ENCODE measurements around the gene HTR6.
A peak's percentile ranks its signal among the peaks of the same experiment; 100 is the strongest.

HTR6 gene

GRCh38 chr1:19664453-19665185, at the start of gene HTR6:
HTR6 (plus strand) TSS chr1:19664875; CDS start chr1:19665754, 879 bp downstream.
- POLR2A ChIA-PET, result no interaction called here
- CTCF ChIA-PET, result no interaction called here
- TF ChIP-seq FOXK2 (IDR thresholded peaks at IDR 0.05) (no peak), LEF1 (IDR thresholded peaks at IDR 0.05; ENCODE audit: borderline replicate concordance) (no peak), HDGF (IDR thresholded peaks at IDR 0.05; ENCODE audit: borderline replicate concordance) (no peak), ARNT (IDR thresholded peaks at IDR 0.05) (no peak), L3MBTL2 (conservative IDR thresholded peaks at IDR 0.05) (no peak), TARDBP (IDR thresholded peaks at IDR 0.05) (no peak), NFRKB (IDR thresholded peaks at IDR 0.05) (no peak), CTBP1 (IDR thresholded peaks at IDR 0.05; ENCODE audit: borderline replicate concordance) (no peak), SUZ12 (IDR thresholded peaks at IDR 0.05) (no peak), ZNF384 (IDR thresholded peaks at IDR 0.05) (no peak), PKNOX1 (IDR thresholded peaks at IDR 0.05) (no peak), BHLHE40 (IDR thresholded peaks at IDR 0.05; ENCODE audit: borderline replicate concordance) (no peak), ELF4 (IDR thresholded peaks at IDR 0.05) (no peak), FOXA1 (IDR thresholded peaks at IDR 0.05) (no peak), FOXM1 (IDR thresholded peaks at IDR 0.05; ENCODE audit: borderline replicate concordance) (no peak), SP1 (IDR thresholded peaks at IDR 0.05) (no peak)
- peak; percentile 62 for DNase-seq (ENCODE audit: extremely low spot score)

GRCh38 chr1:19615438-19615837, 49.2 kb upstream of the HTR6 start:
- CTCF ChIA-PET, result no interaction called here
- POLR2A ChIA-PET, result no interaction called here
- no peak for TF ChIP-seq NFRKB (IDR thresholded peaks at IDR 0.05)
- no peak for TF ChIP-seq TARDBP (IDR thresholded peaks at IDR 0.05)
- no peak for TF ChIP-seq BHLHE40 (IDR thresholded peaks at IDR 0.05; ENCODE audit: borderline replicate concordance)
- TF ChIP-seq PKNOX1 (IDR thresholded peaks at IDR 0.05), result no peak
- TF ChIP-seq FOXK2 (IDR thresholded peaks at IDR 0.05), result no peak
- no peak for TF ChIP-seq LEF1 (IDR thresholded peaks at IDR 0.05; ENCODE audit: borderline replicate concordance)
- TF ChIP-seq L3MBTL2 (conservative IDR thresholded peaks at IDR 0.05), result no peak
- no peak for TF ChIP-seq FOXA1 (IDR thresholded peaks at IDR 0.05)
- no peak for TF ChIP-seq SUZ12 (IDR thresholded peaks at IDR 0.05)
- TF ChIP-seq ELF4 (IDR thresholded peaks at IDR 0.05), result no peak
- TF ChIP-seq CTBP1 (IDR thresholded peaks at IDR 0.05; ENCODE audit: borderline replicate concordance), result no peak
- TF ChIP-seq ARNT (IDR thresholded peaks at IDR 0.05), result no peak
- no peak for TF ChIP-seq FOXM1 (IDR thresholded peaks at IDR 0.05; ENCODE audit: borderline replicate concordance)
- no peak for TF ChIP-seq SP1 (IDR thresholded peaks at IDR 0.05)
- no peak for TF ChIP-seq ZNF384 (IDR thresholded peaks at IDR 0.05)
- no peak for TF ChIP-seq HDGF (IDR thresholded peaks at IDR 0.05; ENCODE audit: borderline replicate concordance)
- DNase-seq (ENCODE audit: extremely low spot score), result no peak

- POLR2A ChIA-PET, result no interaction called here
- CTCF ChIA-PET, result interaction anchor here (0.6 kb wide), 1 partner anchor 124 kb away, joined by 3 read pairs; no protein-coding TSS in a partner anchor
- DNase-seq (ENCODE audit: extremely low spot score), result no peak
- TF ChIP-seq NFRKB (IDR thresholded peaks at IDR 0.05) (no peak), ZNF384 (IDR thresholded peaks at IDR 0.05) (no peak), L3MBTL2 (conservative IDR thresholded peaks at IDR 0.05) (no peak), TARDBP (IDR thresholded peaks at IDR 0.05) (no peak), LEF1 (IDR thresholded peaks at IDR 0.05; ENCODE audit: borderline replicate concordance) (no peak), SP1 (IDR thresholded peaks at IDR 0.05) (no peak), FOXM1 (IDR thresholded peaks at IDR 0.05; ENCODE audit: borderline replicate concordance) (no peak), PKNOX1 (IDR thresholded peaks at IDR 0.05) (no peak), ELF4 (IDR thresholded peaks at IDR 0.05) (no peak), ARNT (IDR thresholded peaks at IDR 0.05) (no peak), HDGF (IDR thresholded peaks at IDR 0.05; ENCODE audit: borderline replicate concordance) (no peak), BHLHE40 (IDR thresholded peaks at IDR 0.05; ENCODE audit: borderline replicate concordance) (no peak), FOXA1 (IDR thresholded peaks at IDR 0.05) (no peak), SUZ12 (IDR thresholded peaks at IDR 0.05) (no peak), CTBP1 (IDR thresholded peaks at IDR 0.05; ENCODE audit: borderline replicate concordance) (no peak), FOXK2 (IDR thresholded peaks at IDR 0.05) (no peak)
These were observed 48.2 kb upstream of the HTR6 start for GRCh38 chr1:19616489-19616888.

GRCh38 chr1:19617376-19617775, 47.3 kb upstream of the HTR6 start:
- POLR2A ChIA-PET, result no interaction called here
- no peak for DNase-seq (ENCODE audit: extremely low spot score)
- TF ChIP-seq FOXA1 (IDR thresholded peaks at IDR 0.05) (no peak), ZNF384 (IDR thresholded peaks at IDR 0.05) (no peak), ELF4 (IDR thresholded peaks at IDR 0.05) (no peak), SUZ12 (IDR thresholded peaks at IDR 0.05) (no peak), TARDBP (IDR thresholded peaks at IDR 0.05) (no peak), ARNT (IDR thresholded peaks at IDR 0.05) (no peak), PKNOX1 (IDR thresholded peaks at IDR 0.05) (no peak), NFRKB (IDR thresholded peaks at IDR 0.05) (no peak), BHLHE40 (IDR thresholded peaks at IDR 0.05; ENCODE audit: borderline replicate concordance) (no peak), HDGF (IDR thresholded peaks at IDR 0.05; ENCODE audit: borderline replicate concordance) (no peak), LEF1 (IDR thresholded peaks at IDR 0.05; ENCODE audit: borderline replicate concordance) (no peak), SP1 (IDR thresholded peaks at IDR 0.05) (no peak), FOXM1 (IDR thresholded peaks at IDR 0.05; ENCODE audit: borderline replicate concordance) (no peak), FOXK2 (IDR thresholded peaks at IDR 0.05) (no peak)
- CTCF ChIA-PET, result interaction anchor here (0.6 kb wide), 1 partner anchor 125 kb away, joined by 3 read pairs; no protein-coding TSS in a partner anchor

GRCh38 chr1:19618428-19618827, 46.2 kb upstream of the HTR6 start:
- ChIA-PET POLR2A (interaction anchor here (0.8 to 1.2 kb wide), 2 partner anchors 22 to 27 kb away, joined by 3 read pairs; a partner anchor contains a TSS), CTCF (interaction anchor here (0.6 kb wide), 1 partner anchor 179 kb away, joined by 3 read pairs; no protein-coding TSS in a partner anchor)
- no peak for DNase-seq (ENCODE audit: extremely low spot score)
- no peak for TF ChIP-seq ZNF384 (IDR thresholded peaks at IDR 0.05)
- no peak for TF ChIP-seq PKNOX1 (IDR thresholded peaks at IDR 0.05)
